PC-3 (cell line): ENCODE data around the gene ETV6. TPM values are rescaled to one million over a fixed set of nuclear protein-coding genes. Genes with fewer than 3 reads are reported as not detected.

Experiments used
- ATAC-seq: fragments of 200-7000 bp; cut with Tn5 transposase; 2 replicates; pipeline ENCODE4 v1.9.1; 2020; ENCODE audit warnings: mild to moderate bottlenecking, moderate library complexity
- BruUV-seq: library from RNA; stranded (reverse); fragments of 400-500 nt; replicated peaks from 2 replicates; lab custom pipeline; 2021; lab: Mats Ljungman, UMichigan
- CTCF ChIA-PET: fragments of 300-600 bp; sonication (Branson Sonifier 250); formaldehyde crosslinking; loops from one replicate; lab custom pipeline; 2022; ENCODE audit warnings: antibody characterized with exemption; lab: Charles Lee
- POLR2A ChIA-PET: fragments of 300-600 bp; sonication (Branson Sonifier 250); formaldehyde crosslinking; loops from one replicate; lab custom pipeline; 2022; ENCODE audit warnings: antibody characterized with exemption; ENCODE audit not compliant: unreplicated experiment; lab: Charles Lee
- DNase-seq: peaks from one replicate; pipeline ENCODE4 v3.0.0-alpha.2; 2015
- H2AFZ ChIP-seq: fragments of 300-600 bp; sonication (generic); 2 replicates; pipeline ENCODE4 v1.6.0; 2016; ENCODE audit warnings: antibody characterized with exemption, low read length
- H3F3A ChIP-seq: fragments of 300-600 bp; sonication (generic); one replicate; pipeline ENCODE4 v1.6.0; 2017; ENCODE audit warnings: antibody characterized with exemption, low read length, control low read depth, mild to moderate bottlenecking; ENCODE audit not compliant: unreplicated experiment
- H3K27ac ChIP-seq: fragments of 300-600 bp; sonication (generic); 2 replicates; pipeline ENCODE4 v1.5.1; 2016; ENCODE audit warnings: mild to moderate bottlenecking, low read length
- H3K27me3 ChIP-seq: fragments of 300-600 bp; sonication (generic); 2 replicates; pipeline ENCODE4 v1.6.1; 2016; ENCODE audit warnings: low read length, mixed read lengths
- H3K36me3 ChIP-seq: fragments of 300-600 bp; sonication (generic); 2 replicates; pipeline ENCODE4 v1.6.1; 2016; ENCODE audit warnings: low read depth, mixed run types, low read length, mixed read lengths
- H3K4me1 ChIP-seq: fragments of 300-600 bp; sonication (generic); 2 replicates; pipeline ENCODE4 v1.5.1; 2016; ENCODE audit warnings: low read length; ENCODE audit not compliant: insufficient read depth
- H3K4me2 ChIP-seq: fragments of 300-600 bp; sonication (generic); 2 replicates; pipeline ENCODE4 v1.6.0; 2016; ENCODE audit warnings: low read length
- H3K4me3 ChIP-seq: fragments of 300-600 bp; sonication (generic); 2 replicates; pipeline ENCODE4 v1.5.1; 2016; ENCODE audit warnings: mild to moderate bottlenecking, low read length, mixed read lengths
- H3K79me2 ChIP-seq: fragments of 300-600 bp; sonication (generic); 2 replicates; pipeline ENCODE4 v1.6.1; 2017; ENCODE audit warnings: low read length, mixed read lengths
- H3K9ac ChIP-seq: fragments of 300-600 bp; sonication (generic); 2 replicates; pipeline ENCODE4 v1.6.0; 2016; ENCODE audit warnings: mild to moderate bottlenecking, low read length
- H3K9me2 ChIP-seq: fragments of 300-600 bp; sonication (generic); replicated peaks from 2 replicates; pipeline ENCODE4 v1.6.1; 2016; ENCODE audit warnings: mixed run types, low read length, mixed read lengths
- H3K9me3 ChIP-seq: fragments of 300-600 bp; sonication (generic); 2 replicates; pipeline ENCODE4 v1.6.1; 2016; ENCODE audit warnings: low read length, mixed read lengths
- H4K20me1 ChIP-seq: fragments of 300-600 bp; sonication (generic); 2 replicates; pipeline ENCODE4 v1.6.1; 2016; ENCODE audit warnings: low read length, mixed read lengths
- EZH2 ChIP-seq: fragments of 300-600 bp; sonication (generic); IDR thresholded peaks from one replicate; pipeline ENCODE4 v1.6.1; 2017; ENCODE audit warnings: antibody characterized with exemption, mild to moderate bottlenecking, low read length; ENCODE audit not compliant: unreplicated experiment
- EZH2phosphoT487 ChIP-seq: fragments of 300-600 bp; sonication (generic); IDR thresholded peaks from 2 replicates; pipeline ENCODE4 v1.6.1; 2018; ENCODE audit warnings: mild to moderate bottlenecking, antibody characterized with exemption, low read length, borderline replicate concordance
- intact Hi-C: fragments of 100-400 bp; cut with micrococcal nuclease; formaldehyde crosslinking; loops from 2 replicates; pipeline ENCODE4 v1.9.0; 2023
- total RNA-seq: library from RNA; depleted of rRNA; stranded (reverse); fragments of >200 nt; gene quantifications from 2 replicates; pipeline ENCODE4 v1.2.3, GENCODE V29; 2014
- TF ChIP-seq, protein P1 (sequence below): fragments of 300-600 bp; sonication (generic); conservative IDR thresholded peaks from 2 replicates; pipeline ENCODE4 v1.5.1; 2017; ENCODE audit warnings: antibody characterized with exemption, low read depth, mild to moderate bottlenecking, low read length

Gene ETV6
- total RNA-seq, 1 experiment from 2014 or later = 5.0 TPM

DNA sequence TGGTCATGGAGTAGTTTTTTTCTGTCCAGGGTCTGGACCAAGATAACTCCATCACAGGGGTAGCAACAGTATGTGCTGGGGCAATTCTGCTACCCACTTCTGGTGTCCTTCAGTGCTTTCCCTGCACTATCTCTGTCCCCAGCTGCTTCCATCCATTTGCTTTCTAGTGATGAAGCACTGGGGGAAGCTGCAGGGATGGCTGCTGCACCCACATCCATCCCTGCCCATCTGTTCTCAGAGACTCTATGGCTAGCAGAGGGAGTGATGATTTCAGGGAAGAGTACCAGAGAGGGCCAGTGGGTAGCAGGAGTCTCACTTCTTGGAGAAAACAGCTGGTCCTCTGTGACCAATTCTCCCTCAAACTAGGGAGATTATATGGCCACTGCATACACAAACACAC is 44.1 kb downstream of the ETV6 start:
- no peak for ATAC-seq
- POLR2A ChIA-PET = no interaction called here
- no TSS peak for BruUV-seq

DNA sequence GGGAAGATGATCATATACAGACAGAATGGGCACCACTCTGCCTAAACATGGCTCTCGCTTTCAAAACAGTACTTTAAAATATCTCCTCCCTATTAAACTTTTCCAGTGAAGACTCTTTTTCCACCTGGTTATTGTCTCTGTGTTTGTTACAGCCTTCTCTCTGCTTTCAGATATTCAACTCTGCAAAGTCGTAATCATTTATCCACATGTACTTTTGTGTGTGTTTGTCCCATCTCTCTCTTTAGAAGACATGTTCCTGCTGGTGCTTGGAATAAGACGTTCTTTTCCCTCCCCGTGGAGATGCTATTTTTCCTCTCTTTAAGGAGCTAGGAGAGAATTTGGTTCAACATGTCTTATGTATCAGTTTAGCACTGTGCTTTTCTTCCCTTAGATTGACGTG is 45.1 kb downstream of the ETV6 start:
- no peak overlapping the region for H2AFZ ChIP-seq
- no peak overlapping the region for H3K4me2 ChIP-seq
- no peak overlapping the region for H3K9ac ChIP-seq
- no peak overlapping the region for H3K4me3 ChIP-seq
- H3K9me3 ChIP-seq = no peaks in the 10 kb centered on the region
- no peaks in the 10 kb centered on the region for H3K79me2 ChIP-seq
- no peaks in the 10 kb centered on the region for H4K20me1 ChIP-seq
- no peaks in the 10 kb centered on the region for H3K4me1 ChIP-seq
- no peak for ATAC-seq
- intact Hi-C loops = no loop called here
- BruUV-seq = no TSS peak
- H3K27me3 ChIP-seq = no peaks in the 10 kb centered on the region
- no peak overlapping the region for H3K27ac ChIP-seq
- no peak for TF ChIP-seq EZH2phosphoT487
- no peak for TF ChIP-seq EZH2
- TF ChIP-seq, protein P1, sequence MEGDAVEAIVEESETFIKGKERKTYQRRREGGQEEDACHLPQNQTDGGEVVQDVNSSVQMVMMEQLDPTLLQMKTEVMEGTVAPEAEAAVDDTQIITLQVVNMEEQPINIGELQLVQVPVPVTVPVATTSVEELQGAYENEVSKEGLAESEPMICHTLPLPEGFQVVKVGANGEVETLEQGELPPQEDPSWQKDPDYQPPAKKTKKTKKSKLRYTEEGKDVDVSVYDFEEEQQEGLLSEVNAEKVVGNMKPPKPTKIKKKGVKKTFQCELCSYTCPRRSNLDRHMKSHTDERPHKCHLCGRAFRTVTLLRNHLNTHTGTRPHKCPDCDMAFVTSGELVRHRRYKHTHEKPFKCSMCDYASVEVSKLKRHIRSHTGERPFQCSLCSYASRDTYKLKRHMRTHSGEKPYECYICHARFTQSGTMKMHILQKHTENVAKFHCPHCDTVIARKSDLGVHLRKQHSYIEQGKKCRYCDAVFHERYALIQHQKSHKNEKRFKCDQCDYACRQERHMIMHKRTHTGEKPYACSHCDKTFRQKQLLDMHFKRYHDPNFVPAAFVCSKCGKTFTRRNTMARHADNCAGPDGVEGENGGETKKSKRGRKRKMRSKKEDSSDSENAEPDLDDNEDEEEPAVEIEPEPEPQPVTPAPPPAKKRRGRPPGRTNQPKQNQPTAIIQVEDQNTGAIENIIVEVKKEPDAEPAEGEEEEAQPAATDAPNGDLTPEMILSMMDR = no peak
- POLR2A ChIA-PET = no interaction called here
- no peaks in the 10 kb centered on the region for H3F3A ChIP-seq
- no peak for DNase-seq
- H3K36me3 ChIP-seq = no peaks in the 10 kb centered on the region
- no peaks in the 10 kb centered on the region for H3K9me2 ChIP-seq
- CTCF ChIA-PET = no interaction called here

More for the DNA sequence above, 44.1 kb downstream of the ETV6 start:
- intact Hi-C loops = no loop called here
- Histone ChIP-seq H3K79me2 (no peaks in the 10 kb centered on the region), H3K9me3 (no peaks in the 10 kb centered on the region), H2AFZ (no peak overlapping the region), H3K36me3 (no peaks in the 10 kb centered on the region), H3K4me3 (no peak overlapping the region), H3K9ac (no peak overlapping the region), H3F3A (no peaks in the 10 kb centered on the region), H3K4me2 (no peak overlapping the region), H4K20me1 (no peaks in the 10 kb centered on the region), H3K4me1 (no peaks in the 10 kb centered on the region), H3K27me3 (no peaks in the 10 kb centered on the region), H3K27ac (no peak overlapping the region), H3K9me2 (no peaks in the 10 kb centered on the region)
- CTCF ChIA-PET = interaction anchor here (0.6 kb wide), 1 partner anchor 638 kb away, joined by 3 read pairs; no protein-coding TSS in a partner anchor
- no peak for DNase-seq
- TF ChIP-seq, protein P1 = no peak
- TF ChIP-seq EZH2phosphoT487 (no peak), EZH2 (no peak)

DNA sequence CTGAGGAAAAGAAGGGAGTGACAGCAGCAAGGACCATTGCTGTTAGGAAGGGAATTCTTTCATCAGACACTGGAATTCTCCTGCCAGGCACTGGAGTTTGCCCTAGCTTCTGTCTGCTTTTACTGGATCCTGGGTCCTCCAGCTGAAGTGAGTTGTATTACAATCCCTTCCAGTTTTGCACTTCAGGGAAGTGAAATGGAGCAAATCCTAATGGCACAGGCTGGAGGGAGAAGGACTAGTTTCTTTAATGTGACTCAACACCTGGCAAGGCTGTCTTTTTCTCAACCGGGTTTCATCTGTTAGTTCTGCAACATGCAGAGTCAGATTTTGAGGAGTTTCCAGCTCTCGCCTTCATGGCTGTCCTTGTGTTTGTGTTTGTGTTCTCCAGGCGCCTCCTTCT is 45.8 kb downstream of the ETV6 start:
- no peak overlapping the region for H3K27ac ChIP-seq
- BruUV-seq = no TSS peak
- H3K4me1 ChIP-seq = no peaks in the 10 kb centered on the region
- no peak overlapping the region for H2AFZ ChIP-seq
- no peaks in the 10 kb centered on the region for H4K20me1 ChIP-seq
- no peak overlapping the region for H3K9ac ChIP-seq
- TF ChIP-seq, protein P1 = no peak
- TF ChIP-seq EZH2phosphoT487 (no peak), EZH2 (no peak)
- H3K9me3 ChIP-seq = no peaks in the 10 kb centered on the region
- DNase-seq (no peak), ATAC-seq (no peak; the same call in 1 of the 2 replicates)
- H3K27me3 ChIP-seq = no peaks in the 10 kb centered on the region
- intact Hi-C loops = no loop called here
- H3K4me3 ChIP-seq = no peak overlapping the region
- no peaks in the 10 kb centered on the region for H3K79me2 ChIP-seq
- H3K4me2 ChIP-seq = no peak overlapping the region
- no peaks in the 10 kb centered on the region for H3K36me3 ChIP-seq
- ChIA-PET CTCF (no interaction called here), POLR2A (no interaction called here)
- no peaks in the 10 kb centered on the region for H3F3A ChIP-seq
- H3K9me2 ChIP-seq = no peaks in the 10 kb centered on the region
